ENCODE data around the gene LRRC8E. TPM values are rescaled to one million over a fixed set of nuclear protein-coding genes. Genes with fewer than 3 reads are reported as not detected.

LRRC8E gene
- polyA plus RNA-seq, 4 donors = 0.27 to 0.71 (median 0.60) TPM

- peak overlapping the region in 1 of 3 donors; percentile 27 for H3K4me3 ChIP-seq (ENCODE audit: low read depth in 1 of 3, low read length in 3 of 3)
- 20 to 49% (median 47%) methylated on average over 68 to 83 of the region's 83 CpGs for WGBS, 3 donors
These were observed 24.9 kb upstream of the LRRC8E start for GRCh38 chr19:7863157-7863970.

GRCh38 chr19:7863971-7864689 is 24.2 kb upstream of the LRRC8E start:
- Histone ChIP-seq H3K27ac (ENCODE audit: low read depth in 1 of 3, low read length in 2 of 3) (no peak overlapping the region), H3K4me3 (ENCODE audit: low read depth in 1 of 3, low read length in 3 of 3) (no peak overlapping the region), H3K4me1 (ENCODE audit: control insufficient read depth in 3 of 3, insufficient read depth in 2 of 3, low read depth in 1 of 3, low read length in 2 of 3) (peaks cover 3 to 23% (median 8%) of the 10 kb centered on the region in 3 donors), H3K27me3 (ENCODE audit: control insufficient read depth in 3 of 3, insufficient read depth in 3 of 3, low read length in 3 of 3) (peaks cover 10 to 74% (median 14%) of the 10 kb centered on the region in 3 donors), H3K36me3 (ENCODE audit: control insufficient read depth in 3 of 3, insufficient read depth in 2 of 3, low read depth in 1 of 3, low read length in 3 of 3) (peaks cover 0 to 12% (median 0%) of the 10 kb centered on the region in 3 donors), H3K9me3 (ENCODE audit: control insufficient read depth in 2 of 2, insufficient read depth in 1 of 2, low read depth in 1 of 2, low read length in 1 of 2) (no peaks in the 10 kb centered on the region)
- FAIRE-seq = no peak
- no peak for DNase-seq
- 69 to 74% (median 72%) methylated on average over 19 to 21 of the region's 21 CpGs for WGBS, 3 donors

More at GRCh38 chr19:7863157-7863970, 24.9 kb upstream of the LRRC8E start:
- no peak for FAIRE-seq
- H3K27ac ChIP-seq (ENCODE audit: low read depth in 1 of 3, low read length in 2 of 3) = no peak overlapping the region
- DNase-seq = peak in 1 of 2 donors; percentile 45
- peaks cover 10 to 77% (median 14%) of the 10 kb centered on the region in 3 donors for H3K27me3 ChIP-seq (ENCODE audit: control insufficient read depth in 3 of 3, insufficient read depth in 3 of 3, low read length in 3 of 3)
- H3K4me1 ChIP-seq (ENCODE audit: control insufficient read depth in 3 of 3, insufficient read depth in 2 of 3, low read depth in 1 of 3, low read length in 2 of 3) = peaks cover 1 to 21% (median 8%) of the 10 kb centered on the region in 3 donors
- H3K36me3 ChIP-seq (ENCODE audit: control insufficient read depth in 3 of 3, insufficient read depth in 2 of 3, low read depth in 1 of 3, low read length in 3 of 3) = peaks cover 0 to 12% (median 0%) of the 10 kb centered on the region in 3 donors
- H3K9me3 ChIP-seq (ENCODE audit: control insufficient read depth in 2 of 2, insufficient read depth in 1 of 2, low read depth in 1 of 2, low read length in 1 of 2) = no peaks in the 10 kb centered on the region

GRCh38 chr19:7864690-7865074 is 23.6 kb upstream of the LRRC8E start:
- Histone ChIP-seq H3K36me3 (ENCODE audit: control insufficient read depth in 3 of 3, insufficient read depth in 2 of 3, low read depth in 1 of 3, low read length in 3 of 3) (peaks cover 0 to 7% (median 0%) of the 10 kb centered on the region in 3 donors), H3K27me3 (ENCODE audit: control insufficient read depth in 3 of 3, insufficient read depth in 3 of 3, low read length in 3 of 3) (peaks cover 10 to 73% (median 14%) of the 10 kb centered on the region in 3 donors), H3K9me3 (ENCODE audit: control insufficient read depth in 2 of 2, insufficient read depth in 1 of 2, low read depth in 1 of 2, low read length in 1 of 2) (no peaks in the 10 kb centered on the region), H3K4me3 (ENCODE audit: low read depth in 1 of 3, low read length in 3 of 3) (no peak overlapping the region), H3K27ac (ENCODE audit: low read depth in 1 of 3, low read length in 2 of 3) (no peak overlapping the region), H3K4me1 (ENCODE audit: control insufficient read depth in 3 of 3, insufficient read depth in 2 of 3, low read depth in 1 of 3, low read length in 2 of 3) (peaks cover 3 to 23% (median 8%) of the 10 kb centered on the region in 3 donors)
- FAIRE-seq = no peak
- no peak for DNase-seq
- 25 to 61% (median 45%) methylated on average over 14 to 18 of the region's 18 CpGs for WGBS, 3 donors

- FAIRE-seq (no peak), DNase-seq (no peak)
- 11 to 40% (median 21%) methylated on average over 10 of the region's 10 CpGs for WGBS, 3 donors
These were observed 22.9 kb upstream of the LRRC8E start for GRCh38 chr19:7865262-7865911.

GRCh38 chr19:7866399-7867091 is 21.8 kb upstream of the LRRC8E start:
- Histone ChIP-seq H3K27me3 (ENCODE audit: control insufficient read depth in 3 of 3, insufficient read depth in 3 of 3, low read length in 3 of 3) (peaks cover 10 to 55% (median 11%) of the 10 kb centered on the region in 3 donors), H3K36me3 (ENCODE audit: control insufficient read depth in 3 of 3, insufficient read depth in 2 of 3, low read depth in 1 of 3, low read length in 3 of 3) (peaks cover 0 to 3% (median 0%) of the 10 kb centered on the region in 3 donors), H3K4me3 (ENCODE audit: low read depth in 1 of 3, low read length in 3 of 3) (no peak overlapping the region), H3K27ac (ENCODE audit: low read depth in 1 of 3, low read length in 2 of 3) (no peak overlapping the region), H3K9me3 (ENCODE audit: control insufficient read depth in 2 of 2, insufficient read depth in 1 of 2, low read depth in 1 of 2, low read length in 1 of 2) (peaks cover 0 to 2% of the 10 kb centered on the region in 2 donors), H3K4me1 (ENCODE audit: control insufficient read depth in 3 of 3, insufficient read depth in 2 of 3, low read depth in 1 of 3, low read length in 2 of 3) (peaks cover 3 to 22% (median 5%) of the 10 kb centered on the region in 3 donors)
- WGBS, 3 donors = 59 to 72% (median 62%) methylated on average over 12 of the region's 12 CpGs
- FAIRE-seq (no peak), DNase-seq (no peak)

More at GRCh38 chr19:7865262-7865911, 22.9 kb upstream of the LRRC8E start:
- H3K9me3 ChIP-seq (ENCODE audit: control insufficient read depth in 2 of 2, insufficient read depth in 1 of 2, low read depth in 1 of 2, low read length in 1 of 2) = no peaks in the 10 kb centered on the region
- H3K27me3 ChIP-seq (ENCODE audit: control insufficient read depth in 3 of 3, insufficient read depth in 3 of 3, low read length in 3 of 3) = peaks cover 10 to 66% (median 14%) of the 10 kb centered on the region in 3 donors
- peaks cover 3 to 23% (median 8%) of the 10 kb centered on the region in 3 donors for H3K4me1 ChIP-seq (ENCODE audit: control insufficient read depth in 3 of 3, insufficient read depth in 2 of 3, low read depth in 1 of 3, low read length in 2 of 3)
- no peak overlapping the region for H3K4me3 ChIP-seq (ENCODE audit: low read depth in 1 of 3, low read length in 3 of 3)
- H3K36me3 ChIP-seq (ENCODE audit: control insufficient read depth in 3 of 3, insufficient read depth in 2 of 3, low read depth in 1 of 3, low read length in 3 of 3) = peaks cover 0 to 3% (median 0%) of the 10 kb centered on the region in 3 donors
- H3K27ac ChIP-seq (ENCODE audit: low read depth in 1 of 3, low read length in 2 of 3) = no peak overlapping the region

GRCh38 chr19:7867092-7867844 is 21.0 kb upstream of the LRRC8E start:
- Histone ChIP-seq H3K27ac (ENCODE audit: low read depth in 1 of 3, low read length in 2 of 3) (no peak overlapping the region), H3K4me1 (ENCODE audit: control insufficient read depth in 3 of 3, insufficient read depth in 2 of 3, low read depth in 1 of 3, low read length in 2 of 3) (peaks cover 0 to 18% (median 3%) of the 10 kb centered on the region in 3 donors), H3K4me3 (ENCODE audit: low read depth in 1 of 3, low read length in 3 of 3) (no peak overlapping the region), H3K9me3 (ENCODE audit: control insufficient read depth in 2 of 2, insufficient read depth in 1 of 2, low read depth in 1 of 2, low read length in 1 of 2) (peaks cover 0 to 2% of the 10 kb centered on the region in 2 donors), H3K36me3 (ENCODE audit: control insufficient read depth in 3 of 3, insufficient read depth in 2 of 3, low read depth in 1 of 3, low read length in 3 of 3) (peaks cover 0 to 3% (median 0%) of the 10 kb centered on the region in 3 donors), H3K27me3 (ENCODE audit: control insufficient read depth in 3 of 3, insufficient read depth in 3 of 3, low read length in 3 of 3) (peaks cover 7 to 52% (median 7%) of the 10 kb centered on the region in 3 donors)
- FAIRE-seq = no peak
- no peak for DNase-seq
- 80 to 88% (median 82%) methylated on average over 9 of the region's 9 CpGs for WGBS, 3 donors

GRCh38 chr19:7868326-7868670 is 20.0 kb upstream of the LRRC8E start:
- Histone ChIP-seq H3K27me3 (ENCODE audit: control insufficient read depth in 3 of 3, insufficient read depth in 3 of 3, low read length in 3 of 3) (peaks cover 7 to 59% (median 12%) of the 10 kb centered on the region in 3 donors), H3K27ac (ENCODE audit: low read depth in 1 of 3, low read length in 2 of 3) (peak overlapping the region in 1 of 3 donors; percentile 84), H3K4me3 (ENCODE audit: low read depth in 1 of 3, low read length in 3 of 3) (peak overlapping the region in 2 of 3 donors; percentile 34 to 39), H3K4me1 (ENCODE audit: control insufficient read depth in 3 of 3, insufficient read depth in 2 of 3, low read depth in 1 of 3, low read length in 2 of 3) (peaks cover 0 to 17% (median 3%) of the 10 kb centered on the region in 3 donors), H3K9me3 (ENCODE audit: control insufficient read depth in 2 of 2, insufficient read depth in 1 of 2, low read depth in 1 of 2, low read length in 1 of 2) (peaks cover 0 to 2% of the 10 kb centered on the region in 2 donors), H3K36me3 (ENCODE audit: control insufficient read depth in 3 of 3, insufficient read depth in 2 of 3, low read depth in 1 of 3, low read length in 3 of 3) (peaks cover 0 to 3% (median 0%) of the 10 kb centered on the region in 3 donors)
- FAIRE-seq = no peak
- DNase-seq = peak in 1 of 2 donors; percentile 32
- 5 to 17% (median 9%) methylated on average over 19 to 21 of the region's 21 CpGs for WGBS, 3 donors
